K562 (cell line): ENCODE results near the gene GABARAPL2. TPM values are rescaled to one million over a fixed set of nuclear protein-coding genes. Genes with fewer than 3 reads are reported as not detected.

Experiments
- CBX1 ChIP-seq: sonication (generic); IDR thresholded peaks from 2 replicates; pipeline ENCODE4 v1.6.1; 2016; ENCODE audit warnings: antibody characterized with exemption, low read depth, mild to moderate bottlenecking
- CHCHD3 ChIP-seq: fragments of 250-450 bp; sonication (Bioruptor Pico); IDR thresholded peaks from 2 replicates; pipeline ENCODE4 v2.1.2; 2022; ENCODE audit warnings: mild to moderate bottlenecking
- ESRRB ChIP-seq: fragments of 250-450 bp; sonication (Bioruptor Pico); IDR thresholded peaks from 2 replicates; pipeline ENCODE4 v1.5.0; 2020; ENCODE audit warnings: mild to moderate bottlenecking, moderate library complexity, borderline replicate concordance
- FOSL1 ChIP-seq: fragments of 200-800 bp; sonication (Bioruptor generic); conservative IDR thresholded peaks from 2 replicates; pipeline ENCODE4 v1.6.1; 2016; ENCODE audit warnings: missing genetic modification characterization, missing compliant biosample characterization
- JUNB ChIP-seq: fragments of 450-650 bp; formaldehyde crosslinking; conservative IDR thresholded peaks from 2 replicates; pipeline ENCODE4 v1.4.0; 2020; ENCODE audit warnings: mild to moderate bottlenecking
- MTA1 ChIP-seq: fragments of 450-650 bp; IDR thresholded peaks from 2 replicates; pipeline ENCODE4 v1.6.1; 2017; ENCODE audit warnings: borderline replicate concordance
- NCOA2 ChIP-seq, 2 experiments: fragments of 450-650 bp; IDR thresholded peaks; 2 replicates each; pipeline ENCODE4 v1.6.1; 2018; ENCODE audit warnings: mild to moderate bottlenecking in 2 of 2, moderate library complexity in 1 of 2; ENCODE audit not compliant: partially characterized antibody in 2 of 2
- POU5F1 ChIP-seq: fragments of 150-350 bp; IDR thresholded peaks from 2 replicates; pipeline ENCODE4 v1.6.1; 2014; ENCODE audit warnings: borderline replicate concordance, low read length, low read depth, mild to moderate bottlenecking; ENCODE audit not compliant: partially characterized antibody
- TBL1XR1 ChIP-seq, 2 experiments: IDR thresholded peaks; 2 replicates each; pipeline ENCODE4 v1.6.1; 2012; ENCODE audit warnings: improper control_type of control experiment in 2 of 2, low read length in 2 of 2, mild to moderate bottlenecking in 1 of 2
- TCF7L2 ChIP-seq: fragments of 150-350 bp; IDR thresholded peaks from 2 replicates; pipeline ENCODE4 v1.6.1; 2016; ENCODE audit warnings: low read depth, mild to moderate bottlenecking, low read length, moderate library complexity
- ZNF140 ChIP-seq: fragments of 250-450 bp; sonication (Bioruptor Pico); IDR thresholded peaks from 2 replicates; pipeline ENCODE4 v1.8.0; 2021; ENCODE audit warnings: moderate library complexity, mild to moderate bottlenecking, inconsistent platforms
- ZNF431 ChIP-seq: sonication (generic); formaldehyde crosslinking; IDR thresholded peaks from 2 replicates; pipeline ENCODE4 v1.8.0; 2022; ENCODE audit warnings: mild to moderate bottlenecking, missing genetic modification reagents
- ZNF436 ChIP-seq: fragments of 250-450, 450-650 bp; sonication (Bioruptor Pico); formaldehyde crosslinking; IDR thresholded peaks from 2 replicates; pipeline ENCODE4 v1.7.0; 2020; ENCODE audit warnings: mild to moderate bottlenecking
- polyA plus RNA-seq, 8 experiments: library from polyadenylated mRNA; depleted of rRNA in 4 of 8; stranded (reverse) in 5 of 8; unstranded in 3 of 8; fragments of >200 nt; fragmentation: Nextera tagmentation in 2 of 8; fragmentation: Illumina TruSeq in 1 of 8; extraction: Ambion mirVana in 2 of 8; extraction: Trizol in 1 of 8; gene quantifications; 2 replicates each; pipeline versions ENCODE4 v1.2.1 to v1.2.3, GENCODE V29; 2011 to 2014; ENCODE audit warnings: inconsistent platforms in 1 of 8, missing spikeins in 1 of 8
- total RNA-seq, 7 experiments: library from RNA; depleted of rRNA in 6 of 7; stranded (reverse); fragments of >200 nt in 6 of 7; fragmentation: Illumina TruSeq in 2 of 7; extraction: Trizol in 2 of 7; gene quantifications; 2 replicates each; pipeline versions ENCODE4 v1.2.1 to v1.2.3, GENCODE V29; 2011 to 2021; ENCODE audit warnings: low replicate concordance in 1 of 7
- TF ChIP-seq, protein P1 (sequence below): fragments of 200-800 bp; sonication (Bioruptor generic); IDR thresholded peaks from 2 replicates; pipeline ENCODE4 v1.6.1; 2016; ENCODE audit warnings: missing genetic modification characterization, missing compliant biosample characterization
- TF ChIP-seq, protein P2 (sequence below): fragments of 450-650 bp; IDR thresholded peaks from 2 replicates; pipeline ENCODE4 v1.7.1; 2018; ENCODE audit warnings: mild to moderate bottlenecking, low read depth; ENCODE audit not compliant: partially characterized antibody
- TF ChIP-seq, protein P3 (sequence below): sonication (generic); formaldehyde crosslinking; IDR thresholded peaks from 2 replicates; pipeline ENCODE4 v1.8.1; 2023; ENCODE audit warnings: mild to moderate bottlenecking, missing genetic modification reagents

The GABARAPL2 gene
- total and polyA plus RNA-seq, 9 of the 15 experiments (the other 6 are each of a cell fraction or from before 2014, with no cell fraction given), result 42.1 to 288 (median 91.8) TPM

DNA sequence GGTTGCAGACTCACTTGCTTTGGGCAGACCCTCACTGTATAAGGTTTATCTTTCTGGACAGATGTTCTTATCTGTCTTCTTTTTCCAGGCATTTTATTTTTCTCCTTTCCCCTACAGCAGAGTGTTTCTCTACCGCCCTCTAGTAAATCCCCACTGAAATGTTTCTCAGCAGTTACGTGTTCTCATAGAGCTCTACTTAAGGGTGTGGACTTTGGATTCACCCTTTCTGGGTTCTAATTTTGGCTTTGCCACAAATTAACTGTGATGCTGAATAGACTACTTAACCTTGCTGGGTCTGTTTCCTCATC is 54.9 kb downstream of the GABARAPL2 start (continued):
- no peak for TF ChIP-seq ZNF431 (CRISPR knock-in tag)
- no peak for TF ChIP-seq ZNF140
- no peak for TF ChIP-seq CBX1
- TF ChIP-seq, protein P1, sequence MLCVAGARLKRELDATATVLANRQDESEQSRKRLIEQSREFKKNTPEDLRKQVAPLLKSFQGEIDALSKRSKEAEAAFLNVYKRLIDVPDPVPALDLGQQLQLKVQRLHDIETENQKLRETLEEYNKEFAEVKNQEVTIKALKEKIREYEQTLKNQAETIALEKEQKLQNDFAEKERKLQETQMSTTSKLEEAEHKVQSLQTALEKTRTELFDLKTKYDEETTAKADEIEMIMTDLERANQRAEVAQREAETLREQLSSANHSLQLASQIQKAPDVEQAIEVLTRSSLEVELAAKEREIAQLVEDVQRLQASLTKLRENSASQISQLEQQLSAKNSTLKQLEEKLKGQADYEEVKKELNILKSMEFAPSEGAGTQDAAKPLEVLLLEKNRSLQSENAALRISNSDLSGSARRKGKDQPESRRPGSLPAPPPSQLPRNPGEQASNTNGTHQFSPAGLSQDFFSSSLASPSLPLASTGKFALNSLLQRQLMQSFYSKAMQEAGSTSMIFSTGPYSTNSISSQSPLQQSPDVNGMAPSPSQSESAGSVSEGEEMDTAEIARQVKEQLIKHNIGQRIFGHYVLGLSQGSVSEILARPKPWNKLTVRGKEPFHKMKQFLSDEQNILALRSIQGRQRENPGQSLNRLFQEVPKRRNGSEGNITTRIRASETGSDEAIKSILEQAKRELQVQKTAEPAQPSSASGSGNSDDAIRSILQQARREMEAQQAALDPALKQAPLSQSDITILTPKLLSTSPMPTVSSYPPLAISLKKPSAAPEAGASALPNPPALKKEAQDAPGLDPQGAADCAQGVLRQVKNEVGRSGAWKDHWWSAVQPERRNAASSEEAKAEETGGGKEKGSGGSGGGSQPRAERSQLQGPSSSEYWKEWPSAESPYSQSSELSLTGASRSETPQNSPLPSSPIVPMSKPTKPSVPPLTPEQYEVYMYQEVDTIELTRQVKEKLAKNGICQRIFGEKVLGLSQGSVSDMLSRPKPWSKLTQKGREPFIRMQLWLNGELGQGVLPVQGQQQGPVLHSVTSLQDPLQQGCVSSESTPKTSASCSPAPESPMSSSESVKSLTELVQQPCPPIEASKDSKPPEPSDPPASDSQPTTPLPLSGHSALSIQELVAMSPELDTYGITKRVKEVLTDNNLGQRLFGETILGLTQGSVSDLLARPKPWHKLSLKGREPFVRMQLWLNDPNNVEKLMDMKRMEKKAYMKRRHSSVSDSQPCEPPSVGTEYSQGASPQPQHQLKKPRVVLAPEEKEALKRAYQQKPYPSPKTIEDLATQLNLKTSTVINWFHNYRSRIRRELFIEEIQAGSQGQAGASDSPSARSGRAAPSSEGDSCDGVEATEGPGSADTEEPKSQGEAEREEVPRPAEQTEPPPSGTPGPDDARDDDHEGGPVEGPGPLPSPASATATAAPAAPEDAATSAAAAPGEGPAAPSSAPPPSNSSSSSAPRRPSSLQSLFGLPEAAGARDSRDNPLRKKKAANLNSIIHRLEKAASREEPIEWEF (CRISPR knock-in tag), result no peak
- peak in 1 of 2 experiments; percentile 36 for TF ChIP-seq NCOA2 (IDR thresholded peaks at IDR 0.05; ENCODE audit: partially characterized antibody in 2 of 2)
- no peak for TF ChIP-seq ESRRB (CRISPR knock-in tag)
- TF ChIP-seq POU5F1, result no peak
- no peak for TF ChIP-seq ZNF436 (CRISPR knock-in tag)
- TF ChIP-seq TCF7L2, result no peak
- peak; percentile 27; the same call in 1 of the 2 replicates for TF ChIP-seq FOSL1 (tag)
- no peak for TF ChIP-seq JUNB (CRISPR knock-in tag)
- TF ChIP-seq, protein P2, sequence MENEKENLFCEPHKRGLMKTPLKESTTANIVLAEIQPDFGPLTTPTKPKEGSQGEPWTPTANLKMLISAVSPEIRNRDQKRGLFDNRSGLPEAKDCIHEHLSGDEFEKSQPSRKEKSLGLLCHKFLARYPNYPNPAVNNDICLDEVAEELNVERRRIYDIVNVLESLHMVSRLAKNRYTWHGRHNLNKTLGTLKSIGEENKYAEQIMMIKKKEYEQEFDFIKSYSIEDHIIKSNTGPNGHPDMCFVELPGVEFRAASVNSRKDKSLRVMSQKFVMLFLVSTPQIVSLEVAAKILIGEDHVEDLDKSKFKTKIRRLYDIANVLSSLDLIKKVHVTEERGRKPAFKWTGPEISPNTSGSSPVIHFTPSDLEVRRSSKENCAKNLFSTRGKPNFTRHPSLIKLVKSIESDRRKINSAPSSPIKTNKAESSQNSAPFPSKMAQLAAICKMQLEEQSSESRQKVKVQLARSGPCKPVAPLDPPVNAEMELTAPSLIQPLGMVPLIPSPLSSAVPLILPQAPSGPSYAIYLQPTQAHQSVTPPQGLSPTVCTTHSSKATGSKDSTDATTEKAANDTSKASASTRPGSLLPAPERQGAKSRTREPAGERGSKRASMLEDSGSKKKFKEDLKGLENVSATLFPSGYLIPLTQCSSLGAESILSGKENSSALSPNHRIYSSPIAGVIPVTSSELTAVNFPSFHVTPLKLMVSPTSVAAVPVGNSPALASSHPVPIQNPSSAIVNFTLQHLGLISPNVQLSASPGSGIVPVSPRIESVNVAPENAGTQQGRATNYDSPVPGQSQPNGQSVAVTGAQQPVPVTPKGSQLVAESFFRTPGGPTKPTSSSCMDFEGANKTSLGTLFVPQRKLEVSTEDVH, result peak; percentile 37
- TF ChIP-seq TBL1XR1 (IDR thresholded peaks at IDR 0.05; ENCODE audit: low read length in 2 of 2), result peak in 1 of 2 experiments; percentile 80; a peak in 1 of 4 replicates
- TF ChIP-seq CHCHD3 (CRISPR knock-in tag), result no peak
- peak; percentile 24; the same call in 1 of the 2 replicates for TF ChIP-seq MTA1
- TF ChIP-seq, protein P3, sequence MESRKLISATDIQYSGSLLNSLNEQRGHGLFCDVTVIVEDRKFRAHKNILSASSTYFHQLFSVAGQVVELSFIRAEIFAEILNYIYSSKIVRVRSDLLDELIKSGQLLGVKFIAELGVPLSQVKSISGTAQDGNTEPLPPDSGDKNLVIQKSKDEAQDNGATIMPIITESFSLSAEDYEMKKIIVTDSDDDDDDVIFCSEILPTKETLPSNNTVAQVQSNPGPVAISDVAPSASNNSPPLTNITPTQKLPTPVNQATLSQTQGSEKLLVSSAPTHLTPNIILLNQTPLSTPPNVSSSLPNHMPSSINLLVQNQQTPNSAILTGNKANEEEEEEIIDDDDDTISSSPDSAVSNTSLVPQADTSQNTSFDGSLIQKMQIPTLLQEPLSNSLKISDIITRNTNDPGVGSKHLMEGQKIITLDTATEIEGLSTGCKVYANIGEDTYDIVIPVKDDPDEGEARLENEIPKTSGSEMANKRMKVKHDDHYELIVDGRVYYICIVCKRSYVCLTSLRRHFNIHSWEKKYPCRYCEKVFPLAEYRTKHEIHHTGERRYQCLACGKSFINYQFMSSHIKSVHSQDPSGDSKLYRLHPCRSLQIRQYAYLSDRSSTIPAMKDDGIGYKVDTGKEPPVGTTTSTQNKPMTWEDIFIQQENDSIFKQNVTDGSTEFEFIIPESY (CRISPR knock-in tag), result no peak
